Smooth muscle cell (in vitro differentiated cells): ENCODE data around the gene SPACA9. TPM values are rescaled to one million over a fixed set of nuclear protein-coding genes. Genes with fewer than 3 reads are reported as not detected.

Experiments
- DNase-seq: peaks from one replicate; lab custom pipeline; 2025; ENCODE audit not compliant: unreplicated experiment; lab: John Stamatoyannopoulos, UW
- H2AFZ ChIP-seq: fragments of 200-600 bp; sonication (generic); 2 replicates; pipeline ENCODE4 v1.6.0; 2016; ENCODE audit warnings: antibody characterized with exemption, low read depth, mild to moderate bottlenecking
- H3F3A ChIP-seq: fragments of 200-600 bp; sonication (generic); 2 replicates; pipeline ENCODE4 v1.6.0; 2017; ENCODE audit warnings: antibody characterized with exemption, low read depth
- H3K27ac ChIP-seq: fragments of 200-600 bp; sonication (generic); 2 replicates; pipeline ENCODE4 v1.5.1; 2016; ENCODE audit warnings: low read depth, mild to moderate bottlenecking
- H3K27me3 ChIP-seq: fragments of 200-600 bp; sonication (generic); 2 replicates; pipeline ENCODE4 v1.6.1; 2016; ENCODE audit warnings: low read depth, mild to moderate bottlenecking
- H3K36me3 ChIP-seq: fragments of 200-600 bp; sonication (generic); 2 replicates; pipeline ENCODE4 v1.5.1; 2016; ENCODE audit warnings: low read depth
- H3K4me1 ChIP-seq: fragments of 200-600 bp; sonication (generic); 2 replicates; pipeline ENCODE4 v1.5.1; 2016; ENCODE audit warnings: low read depth
- H3K4me2 ChIP-seq: fragments of 200-600 bp; sonication (generic); 2 replicates; pipeline ENCODE4 v1.6.0; 2016; ENCODE audit warnings: mild to moderate bottlenecking
- H3K4me3 ChIP-seq: fragments of 200-600 bp; sonication (generic); 2 replicates; pipeline ENCODE4 v1.5.1; 2016; ENCODE audit warnings: mild to moderate bottlenecking
- H3K79me2 ChIP-seq: fragments of 200-600 bp; sonication (generic); 2 replicates; pipeline ENCODE4 v1.6.0; 2016; ENCODE audit warnings: low read depth, mild to moderate bottlenecking
- H3K9ac ChIP-seq: fragments of 200-600 bp; sonication (generic); 2 replicates; pipeline ENCODE4 v1.6.0; 2016; ENCODE audit warnings: low read depth
- H3K9me3 ChIP-seq: fragments of 200-600 bp; sonication (generic); replicated peaks from 2 replicates; pipeline ENCODE4 v1.5.1; 2016; ENCODE audit warnings: low read depth
- H4K20me1 ChIP-seq: fragments of 200-600 bp; sonication (generic); 2 replicates; pipeline ENCODE4 v1.6.0; 2016; ENCODE audit warnings: low read depth
- WGBS: methylation state at CpG from one replicate; pipeline ENCODE4 v1.1.7; 2016; ENCODE audit warnings: low lambda C conversion rate; 5-methylcytosine and 5-hydroxymethylcytosine counted together
- polyA plus RNA-seq: library from polyadenylated mRNA; unstranded; fragments of >200 nt; fragmentation: Nextera tagmentation; extraction: Ambion mirVana; gene quantifications from 2 replicates; pipeline ENCODE4 v1.2.1, GENCODE V29; 2016
- total RNA-seq: library from RNA; depleted of rRNA; stranded (reverse); fragments of >200 nt; gene quantifications from 2 replicates; pipeline ENCODE4 v1.2.3, GENCODE V29; 2014
- TF ChIP-seq, protein P1 (sequence below): fragments of 200-600 bp; sonication (generic); IDR thresholded peaks from 2 replicates; pipeline ENCODE4 v1.5.1; 2017; ENCODE audit warnings: borderline replicate concordance, mild to moderate bottlenecking, antibody characterized with exemption; ENCODE audit not compliant: insufficient read depth, poor library complexity, severe bottlenecking

The SPACA9 gene
- total and polyA plus RNA-seq, 2 experiments from 2014 or later, result 0.99 to 8.9 TPM

- Histone ChIP-seq H3K9ac (no peak overlapping the region), H3K9me3 (no peaks in the 10 kb centered on the region), H3K4me2 (no peak overlapping the region), H4K20me1 (no peaks in the 10 kb centered on the region), H3K79me2 (no peaks in the 10 kb centered on the region), H3K4me3 (no peak overlapping the region), H2AFZ (no peak overlapping the region), H3K36me3 (peaks cover under 1% of the 10 kb centered on the region), H3K27me3 (no peaks in the 10 kb centered on the region), H3K27ac (no peak overlapping the region), H3F3A (peaks cover 11% of the 10 kb centered on the region), H3K4me1 (no peaks in the 10 kb centered on the region)
- TF ChIP-seq, protein P1, sequence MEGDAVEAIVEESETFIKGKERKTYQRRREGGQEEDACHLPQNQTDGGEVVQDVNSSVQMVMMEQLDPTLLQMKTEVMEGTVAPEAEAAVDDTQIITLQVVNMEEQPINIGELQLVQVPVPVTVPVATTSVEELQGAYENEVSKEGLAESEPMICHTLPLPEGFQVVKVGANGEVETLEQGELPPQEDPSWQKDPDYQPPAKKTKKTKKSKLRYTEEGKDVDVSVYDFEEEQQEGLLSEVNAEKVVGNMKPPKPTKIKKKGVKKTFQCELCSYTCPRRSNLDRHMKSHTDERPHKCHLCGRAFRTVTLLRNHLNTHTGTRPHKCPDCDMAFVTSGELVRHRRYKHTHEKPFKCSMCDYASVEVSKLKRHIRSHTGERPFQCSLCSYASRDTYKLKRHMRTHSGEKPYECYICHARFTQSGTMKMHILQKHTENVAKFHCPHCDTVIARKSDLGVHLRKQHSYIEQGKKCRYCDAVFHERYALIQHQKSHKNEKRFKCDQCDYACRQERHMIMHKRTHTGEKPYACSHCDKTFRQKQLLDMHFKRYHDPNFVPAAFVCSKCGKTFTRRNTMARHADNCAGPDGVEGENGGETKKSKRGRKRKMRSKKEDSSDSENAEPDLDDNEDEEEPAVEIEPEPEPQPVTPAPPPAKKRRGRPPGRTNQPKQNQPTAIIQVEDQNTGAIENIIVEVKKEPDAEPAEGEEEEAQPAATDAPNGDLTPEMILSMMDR, result no peak
- no peak for DNase-seq
- 97% methylated on average over 12 of the region's 12 CpGs for WGBS
Observed at GRCh38 chr9:132905726-132906125, 27.0 kb downstream of the SPACA9 start.

DNA sequence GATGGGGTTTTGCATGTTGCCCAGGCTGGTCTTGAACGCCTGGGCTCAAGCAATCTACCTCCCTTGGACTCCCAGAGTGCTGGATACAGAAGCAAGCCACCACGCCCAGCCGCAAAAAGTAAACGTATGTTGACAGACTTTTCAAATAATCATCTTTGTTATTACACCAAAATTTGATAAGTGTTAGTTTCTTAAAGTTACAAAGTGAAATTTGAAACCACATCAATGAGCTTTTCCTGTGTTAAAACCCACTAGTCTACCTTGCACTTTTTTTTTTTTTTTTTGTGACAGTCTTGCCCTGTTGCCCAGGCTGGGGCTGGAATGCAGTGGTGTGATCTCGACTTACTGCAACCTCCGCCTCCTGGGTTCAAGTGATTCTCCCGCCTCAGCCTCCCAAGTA, 29.9 kb downstream of the SPACA9 start:
- no peak for DNase-seq
- TF ChIP-seq, protein P1, result no peak
- Histone ChIP-seq H3K36me3 (peaks cover 12% of the 10 kb centered on the region), H3K4me1 (no peaks in the 10 kb centered on the region), H3K27ac (no peak overlapping the region), H3K79me2 (no peaks in the 10 kb centered on the region), H3K4me3 (no peak overlapping the region), H3K9ac (no peak overlapping the region), H3K27me3 (no peaks in the 10 kb centered on the region), H3F3A (no peaks in the 10 kb centered on the region), H4K20me1 (no peaks in the 10 kb centered on the region), H2AFZ (no peak overlapping the region), H3K4me2 (no peak overlapping the region), H3K9me3 (no peaks in the 10 kb centered on the region)
- WGBS, result 97% methylated on average over 7 of the region's 7 CpGs

- Histone ChIP-seq H3K4me3 (no peak overlapping the region), H3K4me2 (no peak overlapping the region), H3K9me3 (no peaks in the 10 kb centered on the region), H2AFZ (no peak overlapping the region), H3K9ac (no peak overlapping the region), H3K27ac (no peak overlapping the region), H3F3A (no peaks in the 10 kb centered on the region), H3K36me3 (peaks cover 12% of the 10 kb centered on the region), H3K27me3 (no peaks in the 10 kb centered on the region), H3K79me2 (no peaks in the 10 kb centered on the region), H4K20me1 (no peaks in the 10 kb centered on the region), H3K4me1 (no peaks in the 10 kb centered on the region)
- TF ChIP-seq, protein P1, result no peak
- 90% methylated on average over 2 of the region's 2 CpGs for whole genome bisulfite sequencing
- no peak for DNase-seq
Observed at GRCh38 chr9:132909311-132909710, 30.6 kb downstream of the SPACA9 start.

- DNase-seq, result no peak
- WGBS, result 94% methylated on average over 6 of the region's 6 CpGs
Observed at GRCh38 chr9:132910376-132910775, 31.7 kb downstream of the SPACA9 start.

More at GRCh38 chr9:132910376-132910775, 31.7 kb downstream of the SPACA9 start:
- H3K36me3 ChIP-seq, result peaks cover 12% of the 10 kb centered on the region
- H3K4me3 ChIP-seq, result no peak overlapping the region
- no peak overlapping the region for H3K4me2 ChIP-seq
- no peaks in the 10 kb centered on the region for H4K20me1 ChIP-seq
- H3K27me3 ChIP-seq, result no peaks in the 10 kb centered on the region
- no peak overlapping the region for H2AFZ ChIP-seq
- no peaks in the 10 kb centered on the region for H3K9me3 ChIP-seq
- H3F3A ChIP-seq, result no peaks in the 10 kb centered on the region
- H3K79me2 ChIP-seq, result no peaks in the 10 kb centered on the region
- H3K27ac ChIP-seq, result no peak overlapping the region
- no peaks in the 10 kb centered on the region for H3K4me1 ChIP-seq
- TF ChIP-seq, protein P1, result no peak
- no peak overlapping the region for H3K9ac ChIP-seq
